ENCODE results near the gene GUK1. TPM values are rescaled to one million over a fixed set of nuclear protein-coding genes. Genes with fewer than 3 reads are reported as not detected.

Gene GUK1
- 206 TPM for total RNA-seq

DNA sequence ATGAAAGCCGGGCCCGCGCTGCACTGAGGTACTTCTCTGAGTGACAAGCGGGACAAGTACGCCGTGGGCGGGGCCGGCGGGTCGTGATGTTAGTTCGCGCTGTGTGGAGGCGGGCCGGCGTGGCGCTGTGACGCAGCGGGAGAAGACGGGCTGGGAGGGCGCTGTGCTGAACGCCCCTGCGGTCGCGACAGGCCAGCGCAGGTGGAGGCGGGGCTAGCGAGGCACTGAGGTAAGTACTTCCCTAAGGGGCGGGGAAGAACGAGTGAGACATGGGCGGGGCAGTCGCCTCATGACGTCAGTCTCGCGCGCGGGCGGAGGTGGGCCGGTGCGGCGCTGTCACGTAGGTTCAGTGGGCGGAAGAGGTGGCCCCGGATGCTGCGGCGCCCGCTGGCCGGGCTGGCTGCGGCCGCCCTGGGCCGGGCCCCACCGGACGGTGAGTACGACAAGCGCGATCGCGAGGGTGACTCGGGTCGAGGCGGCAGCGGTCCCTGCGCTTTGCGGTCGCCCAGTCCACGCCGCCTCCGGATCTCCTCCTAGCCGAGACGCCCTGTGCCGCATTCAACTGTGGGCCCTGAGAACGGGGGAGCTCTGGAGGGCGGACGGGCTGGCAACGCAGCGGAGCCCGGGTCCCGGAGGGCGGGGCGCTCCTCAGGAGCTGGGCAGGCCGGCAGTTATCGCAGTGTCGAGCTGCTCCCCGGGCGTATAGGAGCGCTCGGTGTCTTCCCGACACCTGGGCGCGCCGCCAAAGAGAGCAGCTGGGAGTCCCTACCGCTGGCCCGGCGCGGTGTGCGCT is at the start of gene GUK1:
Gene GUK1, plus strand, starts transcription at position 349 of the 793 bp plus-strand sequence. Its CDS starts 24 bp downstream, at position 373.

GRCh38 chr1:228102791-228103620 is 37.1 kb upstream of the GUK1 start, which contains the start of gene C1orf35:
TSS of gene C1orf35 (minus strand) at chr1:228103325. CDS start at chr1:228103227, 98 bp downstream.

DNA sequence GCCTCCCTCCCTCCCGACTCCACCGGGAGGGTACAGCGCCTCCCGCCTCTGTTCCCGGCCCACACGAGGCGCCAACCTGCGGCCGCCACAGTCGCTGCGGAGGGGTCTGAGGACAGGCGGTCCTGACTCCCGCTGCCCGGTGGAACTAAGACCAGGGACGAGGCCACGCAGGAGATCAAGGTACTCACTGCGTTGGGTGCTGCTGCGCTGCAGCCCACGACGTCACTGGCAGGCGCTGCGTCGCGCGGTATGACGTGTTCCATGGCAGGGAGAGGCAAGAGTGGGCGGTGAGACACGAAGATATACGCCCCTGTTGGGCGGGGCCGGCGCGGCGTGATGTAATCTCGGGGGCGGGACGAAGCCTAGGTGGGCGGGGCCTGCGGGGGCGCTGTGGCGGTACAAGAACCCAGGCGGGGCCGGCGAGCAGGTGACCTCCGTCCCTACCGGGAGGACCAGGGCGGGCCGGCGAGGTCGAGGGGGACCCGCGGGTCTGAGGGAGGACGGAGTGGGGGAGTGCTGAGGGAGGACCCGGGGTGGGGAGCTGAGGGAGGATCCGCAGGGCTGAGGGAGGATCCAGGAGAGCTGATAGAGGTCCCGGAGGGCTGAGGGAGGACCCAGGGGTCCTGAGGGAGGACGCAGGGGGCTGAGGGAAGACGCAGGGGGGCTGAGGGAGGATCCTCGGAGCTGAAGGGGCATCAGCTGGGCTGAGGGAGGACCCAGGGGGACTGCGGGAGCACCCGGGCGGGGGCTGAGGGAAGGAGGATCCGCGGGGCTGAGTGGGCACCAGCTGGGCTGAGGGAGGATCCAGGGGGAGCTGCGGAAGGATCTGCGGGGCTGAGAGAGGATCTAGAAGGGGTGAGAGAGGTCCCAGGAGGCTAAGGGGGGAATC is 30.8 kb upstream of the GUK1 start, which contains the start of gene MRPL55:
Gene MRPL55, minus strand, starts transcription at position 227 of the 889 bp plus-strand sequence. CDS start 1,039 bp downstream, outside the sequence.

DNA sequence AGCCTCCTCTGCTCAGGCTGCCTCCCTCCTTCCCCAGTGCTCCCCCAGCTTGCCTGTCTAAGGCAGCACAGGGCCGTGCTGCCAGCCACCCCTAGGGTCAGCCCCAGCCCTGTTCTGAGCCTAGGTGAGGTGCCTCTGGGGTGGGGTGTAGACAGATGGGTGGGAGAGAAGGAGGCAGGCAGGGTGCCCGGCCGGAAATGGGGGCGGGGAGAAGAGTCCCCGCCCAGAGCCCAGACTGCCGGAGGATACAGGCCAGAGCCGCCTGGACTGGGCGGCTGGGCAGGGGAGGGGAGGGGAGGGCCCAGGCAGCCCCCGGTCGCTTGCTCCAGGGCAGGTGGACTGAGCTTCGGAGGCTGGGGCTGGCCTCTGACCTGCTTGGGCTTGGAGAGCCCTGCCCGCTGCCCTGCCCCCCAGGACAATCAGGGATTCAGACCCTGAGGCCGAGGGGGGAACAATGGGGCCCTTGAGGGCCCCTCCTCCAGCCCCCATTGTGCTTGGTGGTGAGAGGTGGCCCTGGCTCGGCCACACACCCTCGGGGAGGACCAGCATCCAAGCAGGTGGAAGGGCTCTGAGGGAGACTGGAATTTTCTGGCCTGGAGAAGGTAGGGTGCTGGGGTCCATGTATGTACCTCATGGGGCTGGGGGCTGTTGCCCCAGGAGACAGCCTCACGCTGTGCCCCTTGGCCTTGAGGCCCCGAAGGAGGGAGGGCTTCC is 9.5 kb downstream of the GUK1 start, which contains the start of gene GJC2:
Gene GJC2, plus strand, starts transcription at position 525 of the 714 bp plus-strand sequence. CDS start 7,829 bp downstream, outside the sequence.

GRCh38 chr1:228165372-228166169 is 25.5 kb downstream of the GUK1 start, which contains the start of gene IBA57:
TSS of gene IBA57 (plus strand) at chr1:228165804. CDS start at chr1:228165817, 13 bp downstream.

Small RNA genes lying within 50 kb of the gene (small RNA-seq; reads per million reads assigned to genes)
- gene AL359510.1 (ENCODE audit: low replicate concordance), result not detected

Other genes with a start within 250 kb of the GUK1 start
- 2.0 TPM for gene WNT9A, start 192.3 kb upstream of the GUK1 start, total RNA-seq
- gene WNT3A, start 133.3 kb upstream of the GUK1 start, total RNA-seq, result 0.06 TPM
- gene ARF1, start 57.6 kb upstream of the GUK1 start, total RNA-seq, result 242 TPM
- 13.2 TPM for gene C1orf35, start 37.0 kb upstream of the GUK1 start, total RNA-seq
- gene MRPL55, start 31.0 kb upstream of the GUK1 start, total RNA-seq, result 75.3 TPM
- gene GJC2, start 9.7 kb downstream of the GUK1 start, total RNA-seq, result 2.0 TPM
- gene IBA57, start 25.5 kb downstream of the GUK1 start, total RNA-seq, result 15.4 TPM
- gene OBSCN, start 67.8 kb downstream of the GUK1 start, total RNA-seq, result 139 TPM

Measured in metanephros (tissue), 2 donors.